HAP-1 (cell line): Measurements from ENCODE around the gene HIP1R.

Source experiments
- DNase-seq, 2 experiments: peaks; one replicate each; pipeline ENCODE4 v3.0.0-alpha.2; 2016 to 2020; ENCODE audit warnings: low spot score in 2 of 2
- H3K27me3 ChIP-seq: fragments of 250-450 bp; sonication (Bioruptor Pico); 2 replicates; pipeline ENCODE4 v1.5.1; 2020; ENCODE audit warnings: low read depth, mild to moderate bottlenecking, moderate library complexity
- H3K36me3 ChIP-seq: fragments of 250-450 bp; sonication (Bioruptor Pico); replicated peaks from 2 replicates; pipeline ENCODE4 v1.5.1; 2020; ENCODE audit warnings: mild to moderate bottlenecking
- H3K4me1 ChIP-seq: fragments of 250-450 bp; sonication (Bioruptor Pico); 2 replicates; pipeline ENCODE4 v1.5.1; 2020; ENCODE audit warnings: mild to moderate bottlenecking
- H3K4me3 ChIP-seq: fragments of 250-450 bp; sonication (Bioruptor Pico); 2 replicates; pipeline ENCODE4 v1.5.1; 2020; ENCODE audit warnings: mild to moderate bottlenecking, moderate library complexity
- H3K9me3 ChIP-seq: fragments of 250-450 bp; sonication (Bioruptor Pico); 2 replicates; pipeline ENCODE4 v1.5.1; 2020; ENCODE audit warnings: mild to moderate bottlenecking, moderate library complexity
- in situ Hi-C: fragments of 300-500 bp; cut with MboI; formaldehyde crosslinking; loops from 3 replicates; pipeline ENCODE4 v1.14.3; 2020; ENCODE audit warnings: low sequenced_read_pairs, inconsistent platforms, mixed read lengths

HIP1R gene

GRCh38 chr12:122858171-122858570, 22.9 kb downstream of the HIP1R start:
- H3K36me3 ChIP-seq, result peaks cover 36% of the 10 kb centered on the region
- DNase-seq, result no peak
- in situ Hi-C loops, result loop anchor here (5.0 kb wide), 1 partner anchor 94 kb away; no protein-coding TSS in a partner anchor
- H3K9me3 ChIP-seq, result no peaks in the 10 kb centered on the region
- H3K4me1 ChIP-seq, result no peaks in the 10 kb centered on the region
- no peak overlapping the region for H3K4me3 ChIP-seq
- no peaks in the 10 kb centered on the region for H3K27me3 ChIP-seq

DNA sequence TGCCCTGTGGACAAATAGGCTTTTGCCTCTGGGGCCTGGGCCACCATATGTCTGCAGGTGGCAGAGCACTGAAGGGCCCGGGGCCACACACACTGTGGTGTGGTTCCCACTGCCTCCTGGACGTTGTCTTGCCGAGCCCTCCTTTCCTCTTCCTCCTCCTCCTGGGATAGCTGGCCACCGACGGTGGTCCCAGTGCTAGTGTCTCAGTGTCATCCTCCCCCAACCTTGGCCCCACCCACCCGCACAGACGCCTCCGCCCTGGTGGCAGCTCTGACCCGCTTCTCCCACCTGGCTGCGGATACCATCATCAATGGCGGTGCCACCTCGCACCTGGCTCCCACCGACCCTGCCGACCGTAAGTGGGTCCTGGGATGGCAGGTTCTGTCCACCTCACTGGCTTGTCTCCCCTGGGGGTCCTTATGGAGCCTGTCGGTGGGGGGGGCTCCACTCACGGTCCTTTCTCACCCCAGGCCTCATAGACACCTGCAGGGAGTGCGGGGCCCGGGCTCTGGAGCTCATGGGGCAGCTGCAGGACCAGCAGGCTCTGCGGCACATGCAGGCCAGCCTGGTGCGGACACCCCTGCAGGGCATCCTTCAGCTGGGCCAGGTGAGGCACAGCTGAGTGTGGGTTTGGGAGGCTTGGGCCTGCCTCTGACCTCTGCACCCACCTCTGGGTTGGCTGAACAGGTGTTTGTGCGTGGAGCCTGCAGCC, 23.5 kb downstream of the HIP1R start:
- Histone ChIP-seq H3K27me3 (no peaks in the 10 kb centered on the region), H3K4me3 (no peak overlapping the region), H3K9me3 (no peaks in the 10 kb centered on the region), H3K4me1 (no peaks in the 10 kb centered on the region), H3K36me3 (peaks cover 39% of the 10 kb centered on the region)
- in situ Hi-C loops, result loop anchor here (5.0 kb wide), 1 partner anchor 94 kb away; no protein-coding TSS in a partner anchor
- no peak for DNase-seq

GRCh38 chr12:122859303-122860039, 24.2 kb downstream of the HIP1R start:
- Histone ChIP-seq H3K9me3 (no peaks in the 10 kb centered on the region), H3K27me3 (no peaks in the 10 kb centered on the region), H3K36me3 (peaks cover 43% of the 10 kb centered on the region), H3K4me3 (no peak overlapping the region), H3K4me1 (no peaks in the 10 kb centered on the region)
- in situ Hi-C loops, result loop anchor here (5.0 kb wide), 1 partner anchor 93 kb away; no protein-coding TSS in a partner anchor
- DNase-seq, result no peak

DNA sequence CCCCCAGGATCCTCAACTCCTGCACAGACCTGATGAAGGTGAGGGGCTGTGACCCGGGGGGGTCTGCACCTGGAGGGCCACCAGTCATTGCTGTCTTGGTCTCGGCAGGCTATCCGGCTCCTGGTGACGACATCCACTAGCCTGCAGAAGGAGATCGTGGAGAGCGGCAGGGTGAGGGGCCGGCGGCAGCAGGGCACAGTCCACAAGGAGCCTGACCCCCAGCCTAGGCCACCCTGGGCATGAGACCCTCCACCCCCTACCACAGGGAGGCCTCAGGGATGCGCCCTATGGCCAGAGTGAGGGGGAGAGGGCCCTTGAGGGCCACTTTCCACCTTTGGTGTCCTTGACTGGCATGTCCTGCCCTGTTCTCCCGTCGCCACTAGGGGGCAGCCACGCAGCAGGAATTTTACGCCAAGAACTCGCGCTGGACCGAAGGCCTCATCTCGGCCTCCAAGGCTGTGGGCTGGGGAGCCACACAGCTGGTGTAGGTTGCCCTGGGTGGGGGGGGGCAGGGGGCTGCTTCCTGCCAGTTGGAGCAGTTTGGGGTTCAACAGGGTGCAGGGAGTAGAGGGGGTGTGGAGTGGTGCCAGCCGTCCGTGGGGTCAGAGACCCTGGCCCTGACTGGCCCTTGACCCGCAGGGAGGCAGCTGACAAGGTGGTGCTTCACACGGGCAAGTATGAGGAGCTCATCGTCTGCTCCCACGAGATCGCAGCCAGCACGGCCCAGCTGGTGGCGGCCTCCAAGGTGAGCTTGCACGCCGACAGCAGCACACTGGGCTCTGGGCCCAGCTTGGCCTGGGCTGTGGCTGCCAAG, 25.0 kb downstream of the HIP1R start:
- Histone ChIP-seq H3K4me3 (no peak overlapping the region), H3K36me3 (peaks cover 49% of the 10 kb centered on the region), H3K27me3 (no peaks in the 10 kb centered on the region), H3K4me1 (no peaks in the 10 kb centered on the region), H3K9me3 (no peaks in the 10 kb centered on the region)
- in situ Hi-C loops, result no loop called here
- peak; percentile 57 to 90 for DNase-seq

DNA sequence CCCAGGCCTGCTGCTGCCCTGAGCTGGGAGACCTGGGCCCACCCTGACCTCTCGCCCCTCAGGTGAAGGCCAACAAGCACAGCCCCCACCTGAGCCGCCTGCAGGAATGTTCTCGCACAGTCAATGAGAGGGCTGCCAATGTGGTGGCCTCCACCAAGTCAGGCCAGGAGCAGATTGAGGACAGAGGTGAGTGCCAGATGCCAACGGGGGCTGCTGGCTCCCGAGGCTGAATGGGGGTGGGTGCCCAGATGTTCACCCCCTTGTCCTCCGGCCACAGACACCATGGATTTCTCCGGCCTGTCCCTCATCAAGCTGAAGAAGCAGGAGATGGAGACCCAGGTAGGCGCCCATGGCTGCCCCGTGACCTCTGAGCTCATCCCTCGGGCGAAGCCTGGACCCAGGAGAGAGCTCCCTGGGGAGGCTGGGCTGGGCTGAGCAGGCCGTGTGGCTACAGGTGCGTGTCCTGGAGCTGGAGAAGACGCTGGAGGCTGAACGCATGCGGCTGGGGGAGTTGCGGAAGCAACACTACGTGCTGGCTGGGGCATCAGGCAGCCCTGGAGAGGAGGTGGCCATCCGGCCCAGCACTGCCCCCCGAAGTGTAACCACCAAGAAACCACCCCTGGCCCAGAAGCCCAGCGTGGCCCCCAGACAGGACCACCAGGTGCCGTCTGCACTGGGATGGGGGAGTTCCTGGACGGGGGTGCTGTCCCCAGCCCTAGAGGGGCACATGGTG, 25.8 kb downstream of the HIP1R start:
- no peak overlapping the region for H3K4me3 ChIP-seq
- no peaks in the 10 kb centered on the region for H3K4me1 ChIP-seq
- no peak for DNase-seq
- H3K36me3 ChIP-seq, result peaks cover 56% of the 10 kb centered on the region
- no peaks in the 10 kb centered on the region for H3K27me3 ChIP-seq
- no peaks in the 10 kb centered on the region for H3K9me3 ChIP-seq
- in situ Hi-C loops, result no loop called here

DNA sequence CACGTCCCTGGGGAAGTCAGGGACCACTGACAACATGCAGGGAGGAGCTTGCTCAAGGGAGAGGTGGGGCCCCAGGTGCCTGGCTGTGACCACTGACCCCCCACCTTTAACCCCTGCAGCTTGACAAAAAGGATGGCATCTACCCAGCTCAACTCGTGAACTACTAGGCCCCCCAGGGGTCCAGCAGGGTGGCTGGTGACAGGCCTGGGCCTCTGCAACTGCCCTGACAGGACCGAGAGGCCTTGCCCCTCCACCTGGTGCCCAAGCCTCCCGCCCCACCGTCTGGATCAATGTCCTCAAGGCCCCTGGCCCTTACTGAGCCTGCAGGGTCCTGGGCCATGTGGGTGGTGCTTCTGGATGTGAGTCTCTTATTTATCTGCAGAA, 26.3 kb downstream of the HIP1R start:
- Histone ChIP-seq H3K27me3 (no peaks in the 10 kb centered on the region), H3K36me3 (peaks cover 59% of the 10 kb centered on the region), H3K4me3 (no peak overlapping the region), H3K4me1 (no peaks in the 10 kb centered on the region), H3K9me3 (no peaks in the 10 kb centered on the region)
- in situ Hi-C loops, result no loop called here
- no peak for DNase-seq

- peaks cover 62% of the 10 kb centered on the region for H3K36me3 ChIP-seq
Observed at GRCh38 chr12:122862110-122862634, 26.9 kb downstream of the HIP1R start.

GRCh38 chr12:122862872-122863701, 27.8 kb downstream of the HIP1R start:
- H3K36me3 ChIP-seq, result peaks cover 68% of the 10 kb centered on the region
- H3K4me3 ChIP-seq, result no peak overlapping the region
- DNase-seq, result no peak
- in situ Hi-C loops, result no loop called here
- H3K9me3 ChIP-seq, result no peaks in the 10 kb centered on the region
- no peaks in the 10 kb centered on the region for H3K4me1 ChIP-seq
- H3K27me3 ChIP-seq, result no peaks in the 10 kb centered on the region

More at GRCh38 chr12:122862110-122862634, 26.9 kb downstream of the HIP1R start:
- Histone ChIP-seq H3K27me3 (no peaks in the 10 kb centered on the region), H3K9me3 (no peaks in the 10 kb centered on the region), H3K4me1 (no peaks in the 10 kb centered on the region), H3K4me3 (no peak overlapping the region)
- no peak for DNase-seq
- in situ Hi-C loops, result no loop called here

DNA sequence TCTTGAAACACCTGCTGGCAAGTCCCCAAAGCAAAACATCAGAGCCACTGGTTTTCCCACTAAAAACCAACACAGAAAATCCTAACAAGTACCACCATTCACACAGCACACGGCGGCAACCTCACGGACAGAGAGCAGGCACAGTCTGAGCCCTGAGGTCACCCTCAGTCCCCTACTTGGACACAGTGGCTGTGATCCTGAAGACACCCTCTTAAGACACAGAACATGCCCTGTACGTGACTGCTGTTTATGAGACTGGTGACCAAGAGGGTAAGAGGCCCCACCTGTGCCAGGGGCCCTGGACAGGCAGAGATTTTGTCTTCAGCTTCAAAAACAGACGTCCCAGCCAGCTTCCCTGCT, 29.6 kb downstream of the HIP1R start:
- in situ Hi-C loops, result no loop called here
- H3K36me3 ChIP-seq, result peaks cover 83% of the 10 kb centered on the region
- H3K4me1 ChIP-seq, result no peaks in the 10 kb centered on the region
- H3K4me3 ChIP-seq, result no peak overlapping the region
- no peaks in the 10 kb centered on the region for H3K27me3 ChIP-seq
- H3K9me3 ChIP-seq, result no peaks in the 10 kb centered on the region
- no peak for DNase-seq

GRCh38 chr12:122865268-122866231, 30.3 kb downstream of the HIP1R start:
- Histone ChIP-seq H3K4me1 (no peaks in the 10 kb centered on the region), H3K36me3 (peaks cover 83% of the 10 kb centered on the region), H3K9me3 (no peaks in the 10 kb centered on the region), H3K4me3 (no peak overlapping the region), H3K27me3 (no peaks in the 10 kb centered on the region)
- peak in 1 of 2 experiments; percentile 67 for DNase-seq
- in situ Hi-C loops, result no loop called here

DNA sequence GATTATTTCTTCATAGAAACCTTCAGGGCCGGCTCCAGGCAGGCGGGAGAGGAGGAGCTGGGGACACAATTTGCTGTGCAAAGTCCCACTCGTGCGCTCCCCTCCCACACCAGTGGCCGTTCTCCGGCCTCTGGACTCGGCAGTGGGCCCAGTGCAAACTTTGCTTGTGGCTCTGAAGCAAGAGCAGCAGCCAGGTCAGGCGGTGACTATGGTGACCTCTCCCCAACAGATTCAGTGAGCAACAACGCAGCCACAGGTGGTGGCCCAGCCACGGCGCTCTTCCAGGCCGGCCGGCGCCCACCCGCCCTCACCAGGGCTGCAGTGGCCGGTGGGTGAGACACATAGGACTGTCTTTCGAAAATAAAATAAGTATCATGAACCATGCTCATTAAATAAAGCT, 31.1 kb downstream of the HIP1R start:
- in situ Hi-C loops, result no loop called here
- Histone ChIP-seq H3K4me3 (no peak overlapping the region), H3K27me3 (no peaks in the 10 kb centered on the region), H3K36me3 (peaks cover 83% of the 10 kb centered on the region), H3K9me3 (no peaks in the 10 kb centered on the region), H3K4me1 (peaks cover 4% of the 10 kb centered on the region)
- no peak for DNase-seq
